NCI-H2029 (cell line): ENCODE data around the gene ACYP1.

Experiments
- DNase-seq: peaks from one replicate; lab custom pipeline; 2025; lab: John Stamatoyannopoulos, UW

ACYP1 gene

GRCh38 chr14:75040959-75041358, 22.9 kb downstream of the ACYP1 start:
- DNase-seq = no peak

- no peak for DNase-seq
Observed at GRCh38 chr14:75040507-75040906, 23.3 kb downstream of the ACYP1 start.

- no peak for DNase-seq
Observed at GRCh38 chr14:75032939-75033338, 30.9 kb downstream of the ACYP1 start.

GRCh38 chr14:75030147-75030546, 33.7 kb downstream of the ACYP1 start:
- no peak for DNase-seq

- no peak for DNase-seq
Observed at GRCh38 chr14:75025876-75026275, 37.9 kb downstream of the ACYP1 start.

- DNase-seq = no peak
Observed at GRCh38 chr14:75025082-75025481, 38.7 kb downstream of the ACYP1 start.

GRCh38 chr14:75023108-75023507, 40.7 kb downstream of the ACYP1 start:
- no peak for DNase-seq

- DNase-seq = no peak
Observed at GRCh38 chr14:75022655-75023054, 41.2 kb downstream of the ACYP1 start.

GRCh38 chr14:75018694-75019093, 45.1 kb downstream of the ACYP1 start:
- DNase-seq = no peak

- no peak for DNase-seq
Observed at GRCh38 chr14:75016815-75017214, 47.0 kb downstream of the ACYP1 start.

- no peak for DNase-seq
Observed at GRCh38 chr14:75015496-75015895, 48.3 kb downstream of the ACYP1 start.

GRCh38 chr14:75013290-75013689, 50.5 kb downstream of the ACYP1 start:
- DNase-seq = no peak

- DNase-seq = no peak
Observed at GRCh38 chr14:75011356-75011994, 52.3 kb downstream of the ACYP1 start.

GRCh38 chr14:75010472-75011093, 53.2 kb downstream of the ACYP1 start:
- DNase-seq = no peak

- DNase-seq = no peak
Observed at GRCh38 chr14:75009176-75009575, 54.6 kb downstream of the ACYP1 start.

GRCh38 chr14:75005357-75005756, 58.5 kb downstream of the ACYP1 start:
- no peak for DNase-seq

GRCh38 chr14:75003250-75004027, 60.4 kb downstream of the ACYP1 start:
- no peak for DNase-seq
